Left renal pelvis (tissue), 4 donors: ENCODE data around the gene CNTNAP2. TPM values are rescaled to one million over a fixed set of nuclear protein-coding genes. Genes with fewer than 3 reads are reported as not detected.

Experiments
- DNase-seq, 4 donors: peaks; one replicate each; pipeline ENCODE4 v3.0.0-alpha.2; 2013; ENCODE audit warnings: low read depth in 4 of 4, low spot score in 3 of 4
- polyA plus RNA-seq, 4 donors: library from polyadenylated mRNA; unstranded; fragments of 120-200 nt; gene quantifications; one replicate each; pipeline ENCODE4 v1.2.1, GENCODE V29; 2013; ENCODE audit not compliant: insufficient read length in 4 of 4

Gene CNTNAP2
- polyA plus RNA-seq, 4 donors = 23.5 to 71.0 (median 29.4) TPM

DNA sequence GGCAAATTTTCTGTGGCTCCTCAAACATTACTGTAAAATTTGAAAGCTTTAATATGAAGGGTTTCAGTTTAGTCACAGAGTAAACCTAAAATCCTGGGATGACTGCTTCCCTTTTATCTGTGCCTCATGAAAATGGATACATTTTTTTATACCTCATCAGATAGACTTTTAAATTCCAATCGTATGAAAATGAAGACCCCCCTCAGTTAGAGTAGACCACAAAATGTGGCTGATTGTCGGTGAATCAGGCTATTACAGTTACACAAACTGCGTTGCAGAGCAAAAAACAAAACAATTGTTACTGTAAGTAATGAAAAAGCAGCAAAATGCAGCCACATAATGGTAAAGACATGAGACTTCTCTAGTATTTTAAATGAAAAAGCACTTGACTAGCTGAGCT lies 296.2 kb downstream of the CNTNAP2 start:
- no peak for DNase-seq

GRCh38 chr7:146414373-146414772 lies 297.8 kb downstream of the CNTNAP2 start:
- DNase-seq = no peak

DNA sequence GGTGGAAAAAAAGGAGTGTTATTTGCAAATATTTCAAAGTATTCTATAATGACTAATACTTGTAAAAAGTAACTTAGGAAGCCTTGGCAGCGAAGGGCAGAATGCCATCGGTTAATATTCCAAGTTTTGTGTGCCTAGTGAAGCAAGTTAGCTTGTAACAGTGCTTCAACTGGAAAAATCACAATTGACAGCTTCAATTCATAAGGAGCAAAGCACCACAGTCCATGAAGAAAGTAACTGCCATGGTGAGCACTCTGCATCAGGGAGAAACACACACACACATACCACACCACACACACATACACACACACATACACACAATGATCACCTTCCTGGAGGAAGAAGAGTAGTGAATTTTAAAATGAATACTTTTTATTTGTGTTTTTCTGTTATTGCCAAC lies 298.3 kb downstream of the CNTNAP2 start:
- no peak for DNase-seq

DNA sequence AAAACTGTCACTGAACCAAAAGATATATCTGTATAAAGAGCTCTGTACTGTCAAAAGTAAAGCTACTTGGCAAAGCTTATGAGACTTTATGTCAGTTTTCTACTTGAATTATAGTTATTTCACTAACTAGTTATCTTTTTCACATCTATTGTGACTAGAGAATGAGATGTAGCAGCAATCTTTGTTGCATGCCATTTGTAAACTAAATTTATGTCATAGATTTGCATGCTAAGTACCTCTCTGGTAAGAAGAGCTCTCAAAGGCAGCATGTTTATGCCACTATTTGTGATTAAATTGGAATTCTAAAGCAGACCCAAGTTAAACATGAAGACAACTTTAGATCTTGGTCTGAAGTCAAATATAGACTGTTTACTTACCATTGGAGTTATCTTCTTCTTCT lies 300.6 kb downstream of the CNTNAP2 start:
- DNase-seq = no peak

- no peak for DNase-seq
These were observed 306.8 kb downstream of the CNTNAP2 start for GRCh38 chr7:146423446-146423845.

DNA sequence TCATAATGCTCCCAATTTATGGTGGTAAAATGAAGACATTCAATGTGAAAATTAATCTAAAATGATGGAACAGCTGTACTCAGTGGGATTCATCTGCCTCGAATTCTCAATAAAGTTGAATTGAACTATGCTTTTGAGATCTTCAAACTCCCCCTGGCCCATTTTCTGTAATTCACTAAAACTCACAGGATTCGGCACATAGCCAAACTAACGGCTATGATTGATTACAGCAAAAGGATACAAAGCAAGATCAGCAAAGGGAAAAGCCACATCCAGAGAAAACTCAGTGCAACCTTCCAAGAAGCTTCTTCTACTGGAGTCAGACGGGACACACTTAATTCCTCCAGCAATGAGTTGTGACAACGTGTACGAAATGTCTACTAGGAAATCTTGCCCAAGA lies 307.5 kb downstream of the CNTNAP2 start:
- DNase-seq = no peak

- DNase-seq = no peak
These were observed 316.9 kb downstream of the CNTNAP2 start for GRCh38 chr7:146433501-146433900.

DNA sequence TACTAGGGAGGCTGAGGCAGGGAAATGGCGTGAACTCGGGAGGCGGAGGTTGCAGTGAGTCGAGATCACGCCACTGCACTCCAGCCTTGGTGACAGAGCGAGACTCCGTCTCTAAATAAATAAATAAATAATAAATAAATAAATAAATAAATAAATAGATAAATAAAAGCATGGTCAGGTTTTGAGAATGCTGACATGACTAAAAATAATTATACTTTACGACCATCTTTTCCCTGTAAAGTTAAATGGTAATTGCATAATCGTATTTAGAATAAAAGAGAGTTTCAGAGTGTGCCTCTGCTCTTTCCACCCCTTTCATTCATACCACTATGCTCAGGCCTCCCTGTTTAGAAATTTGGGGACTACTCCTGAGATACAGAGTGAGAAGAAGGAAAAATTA lies 326.5 kb downstream of the CNTNAP2 start:
- no peak for DNase-seq

DNA sequence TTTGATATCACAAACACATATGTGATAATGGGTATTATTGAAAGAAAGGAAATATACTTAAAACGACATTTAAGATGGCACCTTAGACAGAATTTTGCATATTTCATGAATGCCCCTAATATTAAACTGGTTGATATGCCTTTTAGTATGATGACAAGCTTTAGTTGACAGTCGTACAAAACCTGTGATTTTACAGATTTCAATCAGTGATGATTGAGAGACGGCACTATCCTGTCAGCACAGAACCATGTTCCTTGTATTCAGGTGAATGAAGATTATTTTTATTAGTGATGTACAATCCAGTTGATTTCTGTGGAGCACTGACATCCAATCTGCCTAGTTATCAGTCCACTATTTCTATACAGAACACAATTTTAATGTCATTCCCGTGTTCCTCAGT lies 333.0 kb downstream of the CNTNAP2 start:
- DNase-seq = no peak

- no peak for DNase-seq
These were observed 338.6 kb downstream of the CNTNAP2 start for GRCh38 chr7:146455091-146455655.

- DNase-seq = no peak
These were observed 362.4 kb downstream of the CNTNAP2 start for GRCh38 chr7:146479040-146479439.

DNA sequence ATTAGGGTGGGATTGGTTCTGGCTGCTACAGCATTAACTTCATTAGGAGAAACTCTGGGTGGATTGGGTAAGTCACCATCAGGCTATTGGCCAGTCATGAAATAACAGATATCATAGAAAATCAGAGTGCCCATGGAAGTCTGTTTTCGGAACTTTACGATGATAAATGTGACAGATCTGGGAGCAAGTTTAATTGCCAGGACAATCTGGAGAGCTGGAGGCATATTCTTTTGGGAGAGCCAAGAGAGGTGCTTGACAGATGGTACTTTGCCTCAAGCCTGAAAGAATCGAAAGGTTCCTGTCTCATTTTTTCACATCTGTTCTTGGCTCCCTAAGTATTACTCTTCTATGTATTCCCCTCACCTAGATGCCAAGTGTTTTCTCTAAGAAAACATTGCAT lies 369.9 kb downstream of the CNTNAP2 start:
- DNase-seq = no peak

GRCh38 chr7:146492017-146492416 lies 375.4 kb downstream of the CNTNAP2 start:
- no peak for DNase-seq

GRCh38 chr7:146494952-146495596 lies 378.5 kb downstream of the CNTNAP2 start:
- DNase-seq = no peak

GRCh38 chr7:146496657-146497056 lies 380.1 kb downstream of the CNTNAP2 start:
- DNase-seq = no peak

GRCh38 chr7:146499970-146500369 lies 383.4 kb downstream of the CNTNAP2 start:
- DNase-seq = no peak

GRCh38 chr7:146503844-146504243 lies 387.2 kb downstream of the CNTNAP2 start:
- DNase-seq = no peak

GRCh38 chr7:146510088-146510680 lies 393.6 kb downstream of the CNTNAP2 start:
- no peak for DNase-seq

- no peak for DNase-seq
These were observed 397.7 kb downstream of the CNTNAP2 start for GRCh38 chr7:146514304-146514703.

DNA sequence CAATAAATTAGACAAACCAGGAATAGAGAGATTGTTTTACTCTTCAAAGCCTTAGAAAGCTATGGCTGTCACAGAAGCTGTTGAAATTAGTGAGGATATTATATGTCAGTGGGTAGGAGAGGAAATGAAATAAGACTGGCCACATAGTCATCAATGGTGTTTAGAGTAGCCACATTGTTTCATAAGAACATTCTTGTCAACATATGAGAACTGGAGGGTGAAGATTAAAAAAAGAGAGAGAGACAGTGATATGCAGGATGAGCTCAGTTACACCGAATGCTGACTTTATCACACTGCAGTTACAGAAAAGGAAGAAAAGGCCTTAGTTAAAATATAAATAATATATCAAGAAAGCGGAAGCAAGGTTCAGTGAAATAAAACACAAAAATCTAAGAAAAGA lies 412.0 kb downstream of the CNTNAP2 start:
- no peak for DNase-seq

DNA sequence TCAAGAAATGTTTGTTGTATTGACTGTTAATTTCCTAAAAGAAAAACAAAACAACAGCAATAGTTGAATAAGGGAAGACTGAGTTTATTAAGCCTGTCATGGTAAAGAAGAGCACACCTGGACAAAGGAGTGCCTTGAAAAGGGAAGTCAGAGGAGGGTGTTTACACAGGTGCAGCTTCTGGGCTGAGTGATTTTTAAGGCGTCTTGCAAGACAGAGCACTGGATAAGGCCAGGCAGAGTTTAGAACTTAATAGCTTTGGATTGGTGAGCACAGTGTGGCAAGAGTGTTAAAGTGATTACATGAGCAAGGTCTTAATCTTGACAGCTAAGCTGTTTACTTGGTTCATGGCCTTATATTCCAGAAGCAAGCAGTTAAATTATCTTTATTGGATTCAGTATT lies 423.2 kb downstream of the CNTNAP2 start:
- DNase-seq = peak in 3 of 4 donors; percentile 14 to 24 (median 21)

GRCh38 chr7:146542101-146542500 lies 425.5 kb downstream of the CNTNAP2 start:
- no peak for DNase-seq
